Activated T-helper 1 cell treated with Interleukin-2 at 50 U/mL for 16 hours (primary cell): ENCODE data around the gene SLX9.

ENCODE experiments used
- DNase-seq: peaks from one replicate; pipeline ENCODE4 v3.0.0-alpha.2; 2020; ENCODE audit warnings: low read depth

The SLX9 gene

GRCh38 chr21:44947930-44948331 is 8.1 kb downstream of the SLX9 start:
- DNase-seq = no peak

- DNase-seq = no peak
Measured at GRCh38 chr21:44948426-44949120, 8.7 kb downstream of the SLX9 start.

- no peak for DNase-seq
Measured at GRCh38 chr21:44949161-44949778, 9.4 kb downstream of the SLX9 start.

- peak; percentile 69 for DNase-seq
Measured at GRCh38 chr21:44949779-44950198, 10.0 kb downstream of the SLX9 start.

GRCh38 chr21:44950351-44950750 is 10.5 kb downstream of the SLX9 start:
- DNase-seq = no peak

- DNase-seq = no peak
Measured at GRCh38 chr21:44951186-44951915, 11.5 kb downstream of the SLX9 start.

- no peak for DNase-seq
Measured at GRCh38 chr21:44952116-44952928, 12.5 kb downstream of the SLX9 start.

GRCh38 chr21:44952929-44953627 is 13.2 kb downstream of the SLX9 start:
- DNase-seq = no peak

GRCh38 chr21:44953628-44954021 is 13.8 kb downstream of the SLX9 start:
- no peak for DNase-seq

GRCh38 chr21:44954281-44954771 is 14.5 kb downstream of the SLX9 start:
- DNase-seq = no peak

- DNase-seq = no peak
Measured at GRCh38 chr21:44955141-44955797, 15.4 kb downstream of the SLX9 start.

GRCh38 chr21:44955798-44956175 is 16.0 kb downstream of the SLX9 start:
- DNase-seq = no peak

- no peak for DNase-seq
Measured at GRCh38 chr21:44956356-44957046, 16.7 kb downstream of the SLX9 start.

GRCh38 chr21:44957047-44957831 is 17.4 kb downstream of the SLX9 start:
- DNase-seq = no peak

- no peak for DNase-seq
Measured at GRCh38 chr21:44957901-44958451, 18.1 kb downstream of the SLX9 start.

GRCh38 chr21:44958471-44959191 is 18.8 kb downstream of the SLX9 start:
- no peak for DNase-seq

- no peak for DNase-seq
Measured at GRCh38 chr21:44959376-44960091, 19.7 kb downstream of the SLX9 start.
